Measurements from ENCODE around the gene PLCL1. TPM values are rescaled to one million over a fixed set of nuclear protein-coding genes. Genes with fewer than 3 reads are reported as not detected.

The PLCL1 gene
- total RNA-seq, 2 donors from 2014 or later = 0.04 to 0.11 TPM

DNA sequence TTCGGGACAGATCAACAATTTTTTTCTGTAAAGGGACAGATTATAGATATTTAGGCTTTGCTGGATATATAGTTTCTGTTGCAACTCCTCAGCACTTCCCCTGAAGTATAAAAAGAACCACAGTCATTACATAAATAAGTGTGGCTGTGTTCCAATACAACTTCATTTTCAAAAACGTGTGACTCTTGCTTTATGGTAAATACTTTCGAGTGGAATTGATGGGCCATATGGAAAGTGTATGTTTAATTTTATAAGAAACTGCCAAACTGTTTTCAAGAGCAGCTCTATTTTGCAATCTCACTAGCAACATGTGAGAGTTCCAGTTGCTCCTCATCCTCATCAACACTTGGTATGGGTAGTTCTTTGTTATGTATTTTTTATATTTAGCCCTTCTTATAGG, 370.9 kb downstream of the PLCL1 start:
- H3K36me3 Mint-ChIP-seq (ENCODE audit: low read depth) = no peaks in the 10 kb centered on the region
- TF ChIP-seq, protein P1, sequence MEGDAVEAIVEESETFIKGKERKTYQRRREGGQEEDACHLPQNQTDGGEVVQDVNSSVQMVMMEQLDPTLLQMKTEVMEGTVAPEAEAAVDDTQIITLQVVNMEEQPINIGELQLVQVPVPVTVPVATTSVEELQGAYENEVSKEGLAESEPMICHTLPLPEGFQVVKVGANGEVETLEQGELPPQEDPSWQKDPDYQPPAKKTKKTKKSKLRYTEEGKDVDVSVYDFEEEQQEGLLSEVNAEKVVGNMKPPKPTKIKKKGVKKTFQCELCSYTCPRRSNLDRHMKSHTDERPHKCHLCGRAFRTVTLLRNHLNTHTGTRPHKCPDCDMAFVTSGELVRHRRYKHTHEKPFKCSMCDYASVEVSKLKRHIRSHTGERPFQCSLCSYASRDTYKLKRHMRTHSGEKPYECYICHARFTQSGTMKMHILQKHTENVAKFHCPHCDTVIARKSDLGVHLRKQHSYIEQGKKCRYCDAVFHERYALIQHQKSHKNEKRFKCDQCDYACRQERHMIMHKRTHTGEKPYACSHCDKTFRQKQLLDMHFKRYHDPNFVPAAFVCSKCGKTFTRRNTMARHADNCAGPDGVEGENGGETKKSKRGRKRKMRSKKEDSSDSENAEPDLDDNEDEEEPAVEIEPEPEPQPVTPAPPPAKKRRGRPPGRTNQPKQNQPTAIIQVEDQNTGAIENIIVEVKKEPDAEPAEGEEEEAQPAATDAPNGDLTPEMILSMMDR (conservative IDR thresholded peaks at IDR 0.05) = no peak
- Histone ChIP-seq H3K36me3 (ENCODE audit: control insufficient read depth, insufficient read depth, low read length) (no peaks in the 10 kb centered on the region), H3K27me3 (ENCODE audit: control insufficient read depth, insufficient read depth, low read length, poor library complexity, severe bottlenecking) (no peaks in the 10 kb centered on the region), H3K9me3 (ENCODE audit: control insufficient read depth, low read length) (peaks cover 9% of the 10 kb centered on the region), H3K9ac (ENCODE audit: extremely low read depth, low read length, poor library complexity, severe bottlenecking) (no peak overlapping the region), H3K4me3 (ENCODE audit: low read length) (no peak overlapping the region), H3K27ac (ENCODE audit: low read depth, low read length) (no peak overlapping the region), H3K4me1 (ENCODE audit: control insufficient read depth, insufficient read depth, low read length) (no peaks in the 10 kb centered on the region)
- H3K4me3 Mint-ChIP-seq = no peak overlapping the region
- 67% methylated on average over 3 of the region's 3 CpGs; no CpG with 5 or more reads in 1 of the 2 experiments for WGBS, 2 experiments (ENCODE audit: insufficient coverage in 1 of 2, insufficient read length in 1 of 2)
- no peak overlapping the region for H3K27ac Mint-ChIP-seq
- peaks cover 10% of the 10 kb centered on the region for H3K9me3 Mint-ChIP-seq
- no peak for DNase-seq
- no peaks in the 10 kb centered on the region for H3K4me1 Mint-ChIP-seq
- no peaks in the 10 kb centered on the region for H3K27me3 Mint-ChIP-seq (ENCODE audit: insufficient read depth)

- Histone ChIP-seq H3K36me3 (ENCODE audit: control insufficient read depth, insufficient read depth, low read length) (no peaks in the 10 kb centered on the region), H3K27me3 (ENCODE audit: control insufficient read depth, insufficient read depth, low read length, poor library complexity, severe bottlenecking) (no peaks in the 10 kb centered on the region), H3K9ac (ENCODE audit: extremely low read depth, low read length, poor library complexity, severe bottlenecking) (no peak overlapping the region), H3K4me1 (ENCODE audit: control insufficient read depth, insufficient read depth, low read length) (no peaks in the 10 kb centered on the region), H3K9me3 (ENCODE audit: control insufficient read depth, low read length) (peaks cover 9% of the 10 kb centered on the region), H3K27ac (ENCODE audit: low read depth, low read length) (no peak overlapping the region), H3K4me3 (ENCODE audit: low read length) (no peak overlapping the region)
- Mint-ChIP-seq H3K4me1 (no peaks in the 10 kb centered on the region), H3K27ac (no peak overlapping the region), H3K9me3 (peaks cover 10% of the 10 kb centered on the region), H3K27me3 (ENCODE audit: insufficient read depth) (no peaks in the 10 kb centered on the region), H3K36me3 (ENCODE audit: low read depth) (no peaks in the 10 kb centered on the region), H3K4me3 (no peak overlapping the region)
- WGBS, 2 experiments (ENCODE audit: insufficient coverage in 1 of 2, insufficient read length in 1 of 2) = 86% methylated on average over 1 to 2 of the region's 2 CpGs
- TF ChIP-seq, protein P1 (conservative IDR thresholded peaks at IDR 0.05) = no peak
- DNase-seq = no peak
Measured at GRCh38 chr2:198177040-198177439, 372.6 kb downstream of the PLCL1 start.

GRCh38 chr2:198178766-198179165, 374.4 kb downstream of the PLCL1 start:
- no peak overlapping the region for H3K27ac Mint-ChIP-seq
- no peak overlapping the region for H3K9ac ChIP-seq (ENCODE audit: extremely low read depth, low read length, poor library complexity, severe bottlenecking)
- TF ChIP-seq, protein P1 (conservative IDR thresholded peaks at IDR 0.05) = no peak
- no peaks in the 10 kb centered on the region for H3K4me1 ChIP-seq (ENCODE audit: control insufficient read depth, insufficient read depth, low read length)
- H3K36me3 Mint-ChIP-seq (ENCODE audit: low read depth) = no peaks in the 10 kb centered on the region
- H3K9me3 ChIP-seq (ENCODE audit: control insufficient read depth, low read length) = peaks cover 9% of the 10 kb centered on the region
- no peak overlapping the region for H3K4me3 ChIP-seq (ENCODE audit: low read length)
- no peak overlapping the region for H3K27ac ChIP-seq (ENCODE audit: low read depth, low read length)
- peaks cover 10% of the 10 kb centered on the region for H3K9me3 Mint-ChIP-seq
- DNase-seq = no peak
- H3K36me3 ChIP-seq (ENCODE audit: control insufficient read depth, insufficient read depth, low read length) = no peaks in the 10 kb centered on the region
- no peaks in the 10 kb centered on the region for H3K27me3 Mint-ChIP-seq (ENCODE audit: insufficient read depth)
- no peak overlapping the region for H3K4me3 Mint-ChIP-seq
- no peaks in the 10 kb centered on the region for H3K27me3 ChIP-seq (ENCODE audit: control insufficient read depth, insufficient read depth, low read length, poor library complexity, severe bottlenecking)
- H3K4me1 Mint-ChIP-seq = no peaks in the 10 kb centered on the region

All from endodermal cell (in vitro differentiated cells).